AG04450 (cell line): ENCODE results near the gene ARRDC2. TPM values are rescaled to one million over a fixed set of nuclear protein-coding genes. Genes with fewer than 3 reads are reported as not detected.

Experiments used
- CTCF ChIA-PET: fragments of 300-600, 350-600 bp; formaldehyde crosslinking; extraction: SDS; loops from one replicate; lab custom pipeline; 2022; ENCODE audit warnings: antibody characterized with exemption, inconsistent platforms; lab: Charles Lee
- POLR2A ChIA-PET: fragments of 350-600 bp; formaldehyde crosslinking; extraction: SDS; loops from one replicate; lab custom pipeline; 2021; ENCODE audit warnings: antibody characterized with exemption, inconsistent platforms; lab: Yijun Ruan, JAX
- DNase-seq: peaks from one replicate; pipeline ENCODE4 v3.0.0-alpha.2; 2011; ENCODE audit warnings: low read depth, low spot score
- H3K27ac ChIP-seq: one replicate; pipeline ENCODE4 v1.5.1; 2012; ENCODE audit warnings: low read depth, low read length, control low read depth
- H3K27me3 ChIP-seq: one replicate; pipeline ENCODE4 v1.6.0; 2012; ENCODE audit warnings: low read length; ENCODE audit not compliant: control insufficient read depth, insufficient read depth
- H3K4me3 ChIP-seq: 2 replicates; pipeline ENCODE4 v1.5.1; 2011; ENCODE audit warnings: mild to moderate bottlenecking, low read depth, low read length, control low read depth
- H3K9me3 ChIP-seq: 2 replicates; pipeline ENCODE4 v1.5.1; 2012; ENCODE audit warnings: low read length; ENCODE audit not compliant: control insufficient read depth, insufficient read depth
- polyA minus RNA-seq: library from RNA; depleted of rRNA, polyadenylated mRNA; stranded (reverse); fragments of >200 nt; gene quantifications from 2 replicates; pipeline ENCODE4 v1.2.3, GENCODE V29; 2011; rRNA and poly(A)+ RNA removed
- polyA plus RNA-seq: library from polyadenylated mRNA; depleted of rRNA; stranded (reverse); fragments of >200 nt; gene quantifications from 2 replicates; pipeline ENCODE4 v1.2.3, GENCODE V29; 2011; rRNA removed
- TF ChIP-seq, protein P1 (sequence below): IDR thresholded peaks from 2 replicates; pipeline ENCODE4 v1.5.1; 2011; ENCODE audit warnings: low read depth, low read length, control low read depth, inconsistent platforms

Gene ARRDC2
- polyA plus RNA-seq (2.3 TPM in 2 replicates), polyA minus RNA-seq (1.00 and 2.2 TPM in 2 replicates)

DNA sequence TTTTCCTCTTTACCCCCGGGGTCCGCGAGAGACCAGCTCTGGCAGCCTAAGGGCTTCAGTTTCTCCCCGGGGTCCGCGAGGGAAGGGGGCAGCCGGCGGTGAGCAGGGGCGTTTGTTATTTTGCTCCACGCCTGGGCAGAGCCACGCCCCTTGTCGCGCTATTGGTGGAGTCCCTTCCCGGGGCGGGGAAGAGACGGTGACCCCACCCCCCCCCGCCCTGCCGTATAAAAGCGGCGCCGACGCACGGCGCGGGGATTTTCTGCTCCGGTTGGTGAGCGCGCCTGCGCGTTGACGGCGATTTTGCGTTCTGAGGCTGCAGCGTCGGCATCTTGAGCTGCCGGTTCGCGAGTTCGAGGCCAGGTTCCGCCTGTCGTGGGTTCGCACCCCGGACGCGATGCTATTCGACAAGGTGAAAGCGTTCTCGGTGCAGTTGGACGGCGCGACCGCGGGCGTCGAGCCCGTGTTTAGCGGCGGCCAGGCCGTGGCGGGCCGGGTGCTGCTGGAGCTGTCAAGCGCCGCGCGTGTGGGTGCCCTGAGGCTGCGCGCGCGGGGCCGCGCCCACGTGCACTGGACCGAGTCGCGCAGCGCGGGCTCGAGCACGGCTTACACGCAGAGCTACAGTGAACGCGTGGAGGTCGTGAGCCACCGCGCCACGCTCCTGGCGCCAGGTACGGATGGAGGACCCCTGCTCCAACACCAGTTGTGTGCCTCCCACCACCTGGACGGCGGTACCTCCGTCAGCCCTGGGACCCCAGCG lies at the start of gene ARRDC2:
TSS of gene ARRDC2 (plus strand) at position 254 of the 757 bp plus-strand sequence. CDS start at position 395, 141 bp downstream.
- ChIA-PET POLR2A (interaction anchor here (0.5 to 0.9 kb wide), 4 partner anchors 17 to 152 kb away, joined by 3 to 4 read pairs (median 3); no protein-coding TSS in a partner anchor), CTCF (interaction anchor here (0.6 to 4.0 kb wide), 10 partner anchors 12 to 193 kb away, joined by 3 to 98 read pairs (median 4); partner anchors contain the start of gene PIK3R2)
- Histone ChIP-seq H3K27ac (peak within 1 kb of the TSS; percentile 21), H3K27me3 (no peaks in the 10 kb centered on the region), H3K4me3 (peak within 1 kb of the TSS; percentile 58), H3K9me3 (peaks cover 2% of the 10 kb centered on the region; the same call in 1 of the 2 replicates)
- TF ChIP-seq, protein P1, sequence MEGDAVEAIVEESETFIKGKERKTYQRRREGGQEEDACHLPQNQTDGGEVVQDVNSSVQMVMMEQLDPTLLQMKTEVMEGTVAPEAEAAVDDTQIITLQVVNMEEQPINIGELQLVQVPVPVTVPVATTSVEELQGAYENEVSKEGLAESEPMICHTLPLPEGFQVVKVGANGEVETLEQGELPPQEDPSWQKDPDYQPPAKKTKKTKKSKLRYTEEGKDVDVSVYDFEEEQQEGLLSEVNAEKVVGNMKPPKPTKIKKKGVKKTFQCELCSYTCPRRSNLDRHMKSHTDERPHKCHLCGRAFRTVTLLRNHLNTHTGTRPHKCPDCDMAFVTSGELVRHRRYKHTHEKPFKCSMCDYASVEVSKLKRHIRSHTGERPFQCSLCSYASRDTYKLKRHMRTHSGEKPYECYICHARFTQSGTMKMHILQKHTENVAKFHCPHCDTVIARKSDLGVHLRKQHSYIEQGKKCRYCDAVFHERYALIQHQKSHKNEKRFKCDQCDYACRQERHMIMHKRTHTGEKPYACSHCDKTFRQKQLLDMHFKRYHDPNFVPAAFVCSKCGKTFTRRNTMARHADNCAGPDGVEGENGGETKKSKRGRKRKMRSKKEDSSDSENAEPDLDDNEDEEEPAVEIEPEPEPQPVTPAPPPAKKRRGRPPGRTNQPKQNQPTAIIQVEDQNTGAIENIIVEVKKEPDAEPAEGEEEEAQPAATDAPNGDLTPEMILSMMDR, result no peak
- peak; percentile 77 for DNase-seq

DNA sequence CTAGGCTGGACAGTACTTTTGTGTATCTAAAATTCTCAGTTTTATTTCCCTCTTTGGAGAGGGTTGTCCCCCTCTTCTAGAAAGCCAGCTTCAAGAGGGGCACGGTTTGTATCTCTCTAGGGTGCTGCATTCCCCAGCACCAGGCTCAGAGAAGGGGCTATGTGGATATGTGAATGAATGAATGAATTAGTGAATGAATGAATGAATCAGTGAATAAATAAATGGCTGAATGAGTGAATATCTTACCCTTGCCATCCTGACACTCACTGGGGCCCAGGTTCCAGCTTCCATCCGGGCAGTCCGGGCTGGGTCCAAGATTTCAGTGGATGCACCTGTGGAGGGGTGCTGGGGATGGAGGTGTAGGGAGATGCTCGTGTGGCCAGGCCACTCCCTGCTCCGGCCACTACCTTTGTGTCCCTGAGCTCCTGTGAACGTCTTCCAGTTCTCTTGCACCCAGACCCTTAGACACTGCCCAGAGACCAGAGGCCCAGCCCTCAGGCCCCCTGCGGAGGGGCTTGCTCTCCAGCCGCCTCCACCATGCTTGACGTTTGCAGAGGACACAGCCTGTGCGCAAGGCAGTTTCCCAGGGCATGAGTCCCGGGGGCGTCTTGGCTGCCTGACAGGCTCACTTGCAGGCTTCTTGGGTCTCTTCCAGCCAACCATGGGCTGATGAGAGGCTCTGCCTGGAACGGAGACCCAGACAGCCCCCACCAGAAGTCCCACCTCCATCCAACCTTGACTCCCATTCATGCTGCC lies 43.9 kb upstream of the ARRDC2 start:
- Histone ChIP-seq H3K4me3 (no peak overlapping the region), H3K27ac (no peak overlapping the region), H3K27me3 (peaks cover 39% of the 10 kb centered on the region), H3K9me3 (no peaks in the 10 kb centered on the region)
- CTCF ChIA-PET, result no interaction called here
- POLR2A ChIA-PET, result no interaction called here
- no peak for DNase-seq
- TF ChIP-seq, protein P1, result no peak

DNA sequence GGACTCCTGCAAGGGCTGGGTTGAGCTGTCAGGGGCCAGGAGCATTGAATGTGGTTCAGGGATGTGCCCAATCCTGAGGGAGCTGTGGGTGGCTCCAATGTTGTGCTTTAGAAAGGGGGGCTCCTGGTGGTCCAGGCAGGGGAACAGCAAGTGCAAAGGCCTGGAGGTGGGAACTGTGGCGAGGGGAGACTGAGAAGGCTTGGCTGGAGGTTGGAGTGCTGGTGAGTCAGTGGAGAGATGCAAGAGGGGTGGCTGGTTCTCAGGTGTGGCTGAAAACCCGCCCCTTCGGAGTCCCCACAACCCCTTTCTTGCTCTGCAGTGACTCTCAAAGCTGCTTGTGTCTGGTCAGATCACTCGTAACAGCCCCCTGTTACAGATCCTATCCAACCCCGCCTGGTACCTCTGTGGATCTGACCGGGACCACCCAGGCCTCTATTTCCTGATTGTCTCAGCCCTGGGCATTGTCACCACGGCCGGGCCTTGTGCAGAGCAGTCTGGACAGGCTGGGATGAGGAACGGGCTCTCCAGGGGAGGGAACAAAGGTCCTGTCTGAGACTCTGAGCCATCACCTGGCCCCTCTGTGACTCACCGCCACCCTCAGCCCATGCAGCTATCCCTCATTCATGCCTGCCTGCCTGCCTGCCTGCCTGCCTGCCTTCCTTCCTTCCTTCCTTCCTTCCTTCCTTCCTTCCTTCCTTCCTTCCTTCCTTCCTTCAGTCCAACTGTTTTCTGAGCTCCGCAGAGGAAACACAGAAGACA lies 42.4 kb upstream of the ARRDC2 start:
- ChIA-PET POLR2A (no interaction called here), CTCF (interaction anchor here (0.6 kb wide), 1 partner anchor 294 kb away, joined by 3 read pairs; no protein-coding TSS in a partner anchor)
- TF ChIP-seq, protein P1, result no peak
- peaks cover 39% of the 10 kb centered on the region for H3K27me3 ChIP-seq
- no peak overlapping the region for H3K4me3 ChIP-seq
- no peaks in the 10 kb centered on the region for H3K9me3 ChIP-seq
- no peak for DNase-seq
- no peak overlapping the region for H3K27ac ChIP-seq

DNA sequence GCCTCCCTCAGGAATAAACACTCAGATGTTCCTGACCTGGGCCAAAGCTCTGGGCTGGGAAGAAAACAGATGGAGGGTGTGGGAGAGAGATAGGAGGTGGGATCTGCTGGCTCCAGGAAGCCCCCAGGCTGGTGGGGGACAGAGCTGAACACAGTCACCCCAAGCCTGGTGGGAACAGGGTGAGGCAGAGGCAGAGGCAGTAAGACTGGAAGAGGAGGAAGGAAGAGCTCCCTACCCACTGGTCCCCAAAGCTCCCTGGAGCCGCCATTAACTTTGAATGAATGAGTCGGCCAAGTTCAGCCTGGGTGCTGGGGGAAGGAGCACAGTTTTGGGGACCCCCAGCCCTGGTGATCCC lies 41.9 kb upstream of the ARRDC2 start:
- ChIA-PET POLR2A (no interaction called here), CTCF (interaction anchor here (0.6 kb wide), 1 partner anchor 293 kb away, joined by 3 read pairs; no protein-coding TSS in a partner anchor)
- DNase-seq, result no peak
- Histone ChIP-seq H3K27ac (no peak overlapping the region), H3K9me3 (no peaks in the 10 kb centered on the region), H3K4me3 (no peak overlapping the region), H3K27me3 (peaks cover 39% of the 10 kb centered on the region)
- TF ChIP-seq, protein P1, result no peak
